Bronchial epithelial cell (primary cell): ENCODE data around the gene FMNL3. TPM values are rescaled to one million over a fixed set of nuclear protein-coding genes. Genes with fewer than 3 reads are reported as not detected.
"Not testable (repeated sequence)": the region's sequence is repeated elsewhere in the genome, so short reads cannot be mapped to it uniquely, and the experiment has no call there.

Source experiments
- DNase-seq: peaks from one replicate; pipeline ENCODE4 v3.0.0-alpha.2; 2010; ENCODE audit warnings: low read depth
- FAIRE-seq: peaks from 2 replicates; lab custom pipeline; 2011; peaks lifted over from hg19 to GRCh38; lab: Jason Lieb, UNC
- H3K27me3 ChIP-seq: 2 replicates; pipeline ENCODE4 v1.5.1; 2011; ENCODE audit warnings: low read length; ENCODE audit not compliant: control insufficient read depth, insufficient read depth
- H3K36me3 ChIP-seq: 2 replicates; pipeline ENCODE4 v1.5.1; 2011; ENCODE audit warnings: low read length; ENCODE audit not compliant: control insufficient read depth, insufficient read depth
- H3K4me3 ChIP-seq: 2 replicates; pipeline ENCODE4 v1.5.1; 2011; ENCODE audit warnings: mild to moderate bottlenecking, low read depth, low read length, control low read depth
- CTCF ChIP-seq: IDR thresholded peaks from 2 replicates; pipeline ENCODE4 v1.5.1; 2011; ENCODE audit warnings: mild to moderate bottlenecking, moderate library complexity, low read length, control low read depth, inconsistent platforms; ENCODE audit not compliant: insufficient read depth, severe bottlenecking
- total RNA-seq: library from RNA; depleted of rRNA; stranded (reverse); fragments of >200 nt; gene quantifications from 2 replicates; pipeline ENCODE4 v1.2.1, GENCODE V29; 2014

The FMNL3 gene
- total RNA-seq, 1 donor from 2014 or later = 2.6 TPM

- no peak for FAIRE-seq
- Histone ChIP-seq H3K4me3 (no peak overlapping the region), H3K27me3 (no peaks in the 10 kb centered on the region), H3K36me3 (peaks cover 12% of the 10 kb centered on the region)
- DNase-seq = no peak
- TF ChIP-seq CTCF = no peak
These were observed 41.1 kb upstream of the FMNL3 start for GRCh38 chr12:49748306-49748705.

- TF ChIP-seq CTCF = no peak
- DNase-seq = no peak
- Histone ChIP-seq H3K36me3 (peaks cover 5% of the 10 kb centered on the region), H3K27me3 (no peaks in the 10 kb centered on the region), H3K4me3 (no peak overlapping the region)
- FAIRE-seq = no peak
These were observed 37.2 kb upstream of the FMNL3 start for GRCh38 chr12:49744363-49744885.

GRCh38 chr12:49741882-49742620, 34.8 kb upstream of the FMNL3 start:
- Histone ChIP-seq H3K4me3 (peak overlapping the region; percentile 74), H3K27me3 (no peaks in the 10 kb centered on the region), H3K36me3 (peaks cover 5% of the 10 kb centered on the region)
- FAIRE-seq (no peak), DNase-seq (peak; percentile 92)
- no peak for TF ChIP-seq CTCF

GRCh38 chr12:49740930-49741881, 34.0 kb upstream of the FMNL3 start, which contains the start of gene TMBIM6:
TSS of gene TMBIM6 (plus strand) at chr12:49741557. CDS start at chr12:49752494, 10,937 bp downstream.
- Histone ChIP-seq H3K4me3 (peak within 1 kb of the TSS; percentile 74), H3K36me3 (peaks cover 3% of the 10 kb centered on the region), H3K27me3 (no peaks in the 10 kb centered on the region)
- DNase-seq (peak; percentile 100), FAIRE-seq (peak; percentile 70)
- peak; percentile 91 for TF ChIP-seq CTCF

- DNase-seq, FAIRE-seq, H3K4me3 ChIP-seq, H3K36me3 ChIP-seq, H3K27me3 ChIP-seq: not testable (repeated sequence)
These were observed 33.1 kb upstream of the FMNL3 start for GRCh38 chr12:49740277-49740676.

- DNase-seq = peak; percentile 66
- H3K27me3 ChIP-seq, FAIRE-seq, H3K36me3 ChIP-seq, H3K4me3 ChIP-seq: not testable (repeated sequence)
These were observed 31.5 kb upstream of the FMNL3 start for GRCh38 chr12:49738721-49739120.

- H3K27me3 ChIP-seq, FAIRE-seq, H3K4me3 ChIP-seq, H3K36me3 ChIP-seq, DNase-seq: not testable (repeated sequence)
These were observed 27.7 kb upstream of the FMNL3 start for GRCh38 chr12:49734900-49735299.
